22Rv1 (cell line): ENCODE data around the gene CLSTN2.

Source experiments
- H3K27ac ChIP-seq: fragments of 450-650 bp; 2 replicates; pipeline ENCODE4 v1.5.1; 2017
- CTCF ChIP-seq: fragments of 450-650 bp; IDR thresholded peaks from 2 replicates; pipeline ENCODE4 v1.5.1; 2017; ENCODE audit warnings: mild to moderate bottlenecking
- ZFX ChIP-seq: fragments of 450-650 bp; IDR thresholded peaks from 2 replicates; pipeline ENCODE4 v1.6.1; 2017; ENCODE audit warnings: antibody characterized with exemption, borderline replicate concordance

CLSTN2 gene

GRCh38 chr3:139944256-139944910 lies 9.4 kb downstream of the CLSTN2 start:
- H3K27ac ChIP-seq: no peak overlapping the region
- TF ChIP-seq CTCF (no peak), ZFX (no peak)

- no peak overlapping the region for H3K27ac ChIP-seq
- TF ChIP-seq CTCF: no peak
- TF ChIP-seq ZFX: no peak
Observed at GRCh38 chr3:139945386-139945785, 10.4 kb downstream of the CLSTN2 start.

GRCh38 chr3:139945942-139946341 lies 11.0 kb downstream of the CLSTN2 start:
- no peak overlapping the region for H3K27ac ChIP-seq

GRCh38 chr3:139948467-139948866 lies 13.5 kb downstream of the CLSTN2 start:
- no peak overlapping the region for H3K27ac ChIP-seq
- TF ChIP-seq CTCF (no peak), ZFX (no peak)

More at GRCh38 chr3:139945942-139946341, 11.0 kb downstream of the CLSTN2 start:
- no peak for TF ChIP-seq CTCF
- TF ChIP-seq ZFX: no peak

- TF ChIP-seq ZFX (no peak), CTCF (no peak)
- no peak overlapping the region for H3K27ac ChIP-seq
Observed at GRCh38 chr3:139948898-139949297, 13.9 kb downstream of the CLSTN2 start.

GRCh38 chr3:139953131-139953910 lies 18.3 kb downstream of the CLSTN2 start:
- TF ChIP-seq CTCF (no peak), ZFX (no peak)
- no peak overlapping the region for H3K27ac ChIP-seq
